ENCODE results near the gene COA3.
"Not testable (repeated sequence)": the region's sequence is repeated elsewhere in the genome, so short reads cannot be mapped to it uniquely, and the experiment has no call there.

COA3 gene

DNA sequence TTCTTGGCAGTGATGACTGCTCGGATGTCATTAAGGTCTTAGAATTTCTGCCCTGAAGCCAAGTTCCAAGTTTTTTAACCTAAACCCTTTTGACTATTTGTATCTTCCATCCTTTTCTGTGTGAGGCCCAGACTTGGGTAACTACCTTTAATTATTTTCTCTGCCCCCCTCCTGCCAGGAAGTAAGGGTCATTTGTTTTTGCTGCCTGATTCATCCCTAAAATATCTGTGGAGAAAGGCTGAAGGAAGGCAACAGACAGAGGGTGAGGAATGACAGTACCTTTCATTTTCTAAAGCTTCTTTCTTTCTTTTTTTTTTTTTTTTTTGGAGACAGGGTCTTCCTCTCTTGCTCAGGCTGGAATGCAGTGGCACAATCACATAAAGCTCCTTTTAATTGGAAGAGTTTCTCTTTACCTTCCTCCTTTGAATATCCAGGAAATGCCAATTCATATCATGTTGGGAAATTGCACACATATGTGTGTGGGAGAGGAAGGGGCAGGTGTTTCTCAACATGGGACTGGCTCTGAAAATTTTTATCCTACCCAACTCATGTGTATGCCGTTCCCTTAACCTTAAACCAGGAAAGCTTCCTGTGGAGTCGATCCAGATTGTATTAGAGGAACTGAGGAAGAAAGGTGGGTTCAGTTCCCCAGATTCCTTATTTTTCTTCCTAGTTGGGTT, 24.3 kb downstream of the COA3 start:
- peak overlapping the region; percentile 99 for H3K4me3 ChIP-seq (ENCODE audit: low read depth, low read length)
- TF ChIP-seq, protein P1, sequence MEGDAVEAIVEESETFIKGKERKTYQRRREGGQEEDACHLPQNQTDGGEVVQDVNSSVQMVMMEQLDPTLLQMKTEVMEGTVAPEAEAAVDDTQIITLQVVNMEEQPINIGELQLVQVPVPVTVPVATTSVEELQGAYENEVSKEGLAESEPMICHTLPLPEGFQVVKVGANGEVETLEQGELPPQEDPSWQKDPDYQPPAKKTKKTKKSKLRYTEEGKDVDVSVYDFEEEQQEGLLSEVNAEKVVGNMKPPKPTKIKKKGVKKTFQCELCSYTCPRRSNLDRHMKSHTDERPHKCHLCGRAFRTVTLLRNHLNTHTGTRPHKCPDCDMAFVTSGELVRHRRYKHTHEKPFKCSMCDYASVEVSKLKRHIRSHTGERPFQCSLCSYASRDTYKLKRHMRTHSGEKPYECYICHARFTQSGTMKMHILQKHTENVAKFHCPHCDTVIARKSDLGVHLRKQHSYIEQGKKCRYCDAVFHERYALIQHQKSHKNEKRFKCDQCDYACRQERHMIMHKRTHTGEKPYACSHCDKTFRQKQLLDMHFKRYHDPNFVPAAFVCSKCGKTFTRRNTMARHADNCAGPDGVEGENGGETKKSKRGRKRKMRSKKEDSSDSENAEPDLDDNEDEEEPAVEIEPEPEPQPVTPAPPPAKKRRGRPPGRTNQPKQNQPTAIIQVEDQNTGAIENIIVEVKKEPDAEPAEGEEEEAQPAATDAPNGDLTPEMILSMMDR (conservative IDR thresholded peaks at IDR 0.05; ENCODE audit: low read depth, low read length) = no peak
- DNase-seq (ENCODE audit: low read depth) = peak; percentile 41

DNA sequence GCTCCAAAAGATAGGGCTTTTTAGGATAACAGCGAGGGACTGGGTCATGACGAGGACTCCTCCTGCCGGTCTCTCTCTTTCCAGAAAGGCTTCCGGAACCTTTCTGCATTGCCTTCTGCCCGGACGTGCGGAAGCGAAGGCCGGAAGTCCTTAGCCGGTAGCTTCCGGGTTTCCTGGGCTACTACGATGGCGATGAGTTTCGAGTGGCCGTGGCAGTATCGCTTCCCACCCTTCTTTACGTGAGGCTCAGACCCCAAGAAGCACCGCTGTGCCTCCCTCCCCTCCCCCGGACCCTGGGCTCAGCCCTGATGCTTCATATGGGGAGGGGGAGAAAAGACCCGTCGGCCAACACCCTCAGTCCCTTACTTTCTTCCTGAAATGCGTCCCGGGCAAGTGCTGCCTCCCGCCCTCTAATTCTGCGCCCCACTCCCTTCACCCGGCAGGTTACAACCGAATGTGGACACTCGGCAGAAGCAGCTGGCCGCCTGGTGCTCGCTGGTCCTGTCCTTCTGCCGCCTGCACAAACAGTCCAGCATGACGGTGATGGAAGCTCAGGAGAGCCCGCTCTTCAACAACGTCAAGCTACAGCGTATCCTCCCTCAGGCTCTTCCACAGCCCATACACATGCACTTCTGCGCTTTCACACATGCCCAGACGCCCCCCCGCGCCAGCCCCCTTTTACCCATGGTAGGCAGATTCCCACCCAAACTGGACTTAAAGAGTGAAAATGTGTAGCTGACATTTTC, 25.0 kb downstream of the COA3 start, which contains the start of gene VPS25:
Gene VPS25, plus strand, starts transcription at position 160 of the 746 bp plus-strand sequence. Its CDS starts 27 bp downstream, at position 187.
- peak within 1 kb of the TSS; percentile 99 for H3K4me3 ChIP-seq (ENCODE audit: low read depth, low read length)
- TF ChIP-seq, protein P1 (conservative IDR thresholded peaks at IDR 0.05; ENCODE audit: low read depth, low read length) = peak; percentile 39
- peak; percentile 89 for DNase-seq (ENCODE audit: low read depth)

DNA sequence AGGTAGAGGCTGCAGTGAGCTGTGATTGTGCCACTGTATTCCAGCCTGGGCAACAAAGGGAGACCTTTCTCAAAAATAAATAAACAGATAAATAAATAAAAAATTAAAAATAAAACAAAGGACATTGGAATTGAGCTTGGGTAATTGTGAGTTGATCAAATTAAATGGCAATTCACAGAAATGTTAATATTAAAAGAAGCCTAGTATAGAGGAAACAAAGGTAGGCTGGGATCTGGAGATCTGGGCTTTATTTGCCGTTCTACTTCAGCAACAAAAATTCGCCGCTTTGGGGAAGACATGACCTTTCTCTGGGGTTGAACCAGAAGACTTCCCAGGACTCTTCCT, 25.6 kb downstream of the COA3 start:
- no peak for DNase-seq (ENCODE audit: low read depth)
- TF ChIP-seq, protein P1 (conservative IDR thresholded peaks at IDR 0.05; ENCODE audit: low read depth, low read length) = no peak
- H3K4me3 ChIP-seq (ENCODE audit: low read depth, low read length) = peak overlapping the region; percentile 99

- not testable (repeated sequence) for DNase-seq (ENCODE audit: low read depth); H3K4me3 ChIP-seq (ENCODE audit: low read depth, low read length)
Observed at GRCh38 chr17:42769964-42770363, 28.5 kb downstream of the COA3 start.

DNA sequence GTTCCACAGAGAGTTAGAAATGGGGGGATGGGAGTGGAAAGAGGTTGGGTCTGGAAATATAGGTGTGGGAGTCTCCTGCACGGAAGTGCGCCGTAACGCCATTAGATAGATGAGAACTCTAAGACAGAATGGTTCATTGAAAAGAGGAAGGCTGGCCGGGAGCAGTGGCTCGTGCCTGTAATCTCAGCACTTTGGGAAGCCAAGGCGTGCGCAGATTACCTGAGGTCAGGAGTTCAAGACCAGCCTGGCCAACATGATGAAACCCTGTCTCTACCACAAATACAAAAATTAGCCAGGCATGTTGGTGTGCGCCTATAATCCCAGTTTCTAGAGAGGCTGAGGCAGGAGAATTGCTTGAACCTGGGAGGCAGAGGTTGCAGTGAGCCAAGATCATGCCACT, 30.5 kb downstream of the COA3 start:
- not testable (repeated sequence) for H3K4me3 ChIP-seq (ENCODE audit: low read depth, low read length); DNase-seq (ENCODE audit: low read depth)

- DNase-seq (ENCODE audit: low read depth) = no peak
- H3K4me3 ChIP-seq (ENCODE audit: low read depth, low read length) = no peak overlapping the region
- TF ChIP-seq, protein P1 (conservative IDR thresholded peaks at IDR 0.05; ENCODE audit: low read depth, low read length) = no peak
Observed at GRCh38 chr17:42767512-42767911, 31.0 kb downstream of the COA3 start.

DNA sequence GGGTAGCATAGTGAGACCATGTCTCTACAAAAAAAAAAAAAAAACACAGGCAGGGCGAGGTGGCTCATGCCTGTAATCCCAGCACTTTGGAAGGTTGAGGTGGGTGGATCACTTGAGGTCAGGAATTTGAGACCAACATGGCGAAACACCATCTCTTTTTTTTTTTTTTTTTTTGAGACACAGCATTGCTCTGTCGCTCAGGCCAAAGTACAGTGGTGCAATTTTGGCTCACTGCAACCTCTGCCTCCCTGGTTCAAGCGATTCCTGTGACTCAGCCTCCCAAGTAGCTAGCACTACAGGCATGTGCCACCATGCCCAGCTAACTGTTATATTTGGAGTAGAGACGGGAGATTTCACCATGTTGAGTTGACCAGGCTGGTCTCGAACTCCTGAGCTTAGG, 32.4 kb downstream of the COA3 start:
- TF ChIP-seq, protein P1 (conservative IDR thresholded peaks at IDR 0.05; ENCODE audit: low read depth, low read length) = no peak
- no peak for DNase-seq (ENCODE audit: low read depth)

DNA sequence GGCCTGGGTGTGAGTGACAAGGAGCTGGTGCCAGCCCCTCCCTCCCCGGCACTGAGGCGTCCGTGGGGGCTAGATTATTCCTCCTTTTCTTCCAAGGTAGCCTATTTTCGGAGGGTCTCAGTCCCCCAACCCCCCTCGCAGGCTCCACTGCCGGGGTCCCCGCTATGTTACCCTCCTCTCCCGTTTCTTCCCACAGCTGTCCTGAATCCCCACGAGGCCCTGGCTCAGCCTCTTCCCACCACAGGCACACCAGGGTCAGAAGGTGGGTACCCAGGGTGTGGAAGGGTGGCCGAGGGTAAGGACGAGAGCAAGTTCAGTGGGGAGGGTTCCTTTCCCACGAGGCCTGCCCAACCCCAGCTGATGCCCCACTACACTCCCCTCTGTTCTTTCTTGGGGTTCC, 36.9 kb downstream of the COA3 start:
- H3K4me3 ChIP-seq (ENCODE audit: low read depth, low read length) = peak overlapping the region; percentile 43
- TF ChIP-seq, protein P1 (conservative IDR thresholded peaks at IDR 0.05; ENCODE audit: low read depth, low read length) = no peak
- DNase-seq (ENCODE audit: low read depth) = no peak

More for the DNA sequence above, 32.4 kb downstream of the COA3 start:
- no peak overlapping the region for H3K4me3 ChIP-seq (ENCODE audit: low read depth, low read length)
